Measurements from ENCODE around the gene AIFM3. TPM values are rescaled to one million over a fixed set of nuclear protein-coding genes. Genes with fewer than 3 reads are reported as not detected.

Gene AIFM3
- total RNA-seq, 1 donor from 2014 or later = 0.79 TPM

- peak overlapping the region; percentile 90 for H3K4me3 Mint-ChIP-seq
- no peak for DNase-seq (ENCODE audit: low read depth, low spot score)
- peaks cover 41% of the 10 kb centered on the region for H3K4me1 Mint-ChIP-seq
- no peaks in the 10 kb centered on the region for H3K9me3 Mint-ChIP-seq
- no peak overlapping the region for H3K27ac Mint-ChIP-seq (ENCODE audit: unreplicated experiment)
- H3K36me3 Mint-ChIP-seq (ENCODE audit: low read depth) = no peaks in the 10 kb centered on the region
- no peak for TF ChIP-seq CTCF (conservative IDR thresholded peaks at IDR 0.05)
- H3K27me3 Mint-ChIP-seq (ENCODE audit: low read depth) = no peaks in the 10 kb centered on the region
Observed at GRCh38 chr22:21012446-21013407, 45.7 kb downstream of the AIFM3 start.

GRCh38 chr22:21013657-21014201 is 46.7 kb downstream of the AIFM3 start:
- Mint-ChIP-seq H3K4me3 (peak overlapping the region; percentile 90), H3K36me3 (ENCODE audit: low read depth) (no peaks in the 10 kb centered on the region), H3K9me3 (no peaks in the 10 kb centered on the region), H3K27me3 (ENCODE audit: low read depth) (no peaks in the 10 kb centered on the region), H3K4me1 (peaks cover 41% of the 10 kb centered on the region), H3K27ac (ENCODE audit: unreplicated experiment) (peak overlapping the region; percentile 74)
- no peak for DNase-seq (ENCODE audit: low read depth, low spot score)
- no peak for TF ChIP-seq CTCF (conservative IDR thresholded peaks at IDR 0.05)

GRCh38 chr22:21014202-21014725 is 47.2 kb downstream of the AIFM3 start:
- Mint-ChIP-seq H3K4me1 (peaks cover 45% of the 10 kb centered on the region), H3K4me3 (peak overlapping the region; percentile 90), H3K27me3 (ENCODE audit: low read depth) (no peaks in the 10 kb centered on the region), H3K27ac (ENCODE audit: unreplicated experiment) (peak overlapping the region; percentile 93), H3K9me3 (no peaks in the 10 kb centered on the region), H3K36me3 (ENCODE audit: low read depth) (no peaks in the 10 kb centered on the region)
- TF ChIP-seq CTCF (conservative IDR thresholded peaks at IDR 0.05) = no peak
- DNase-seq (ENCODE audit: low read depth, low spot score) = peak; percentile 94

- Mint-ChIP-seq H3K27ac (ENCODE audit: unreplicated experiment) (peak within 1 kb of the TSS; percentile 93), H3K4me3 (peak within 1 kb of the TSS; percentile 90), H3K9me3 (no peaks in the 10 kb centered on the region), H3K36me3 (ENCODE audit: low read depth) (no peaks in the 10 kb centered on the region), H3K27me3 (ENCODE audit: low read depth) (no peaks in the 10 kb centered on the region), H3K4me1 (peaks cover 46% of the 10 kb centered on the region)
- DNase-seq (ENCODE audit: low read depth, low spot score) = peak; percentile 67
- no peak for TF ChIP-seq CTCF (conservative IDR thresholded peaks at IDR 0.05)
Observed at GRCh38 chr22:21014726-21015465, 47.8 kb downstream of the AIFM3 start, which contains the start of gene P2RX6. P2RX6 (plus strand) TSS chr22:21015165; CDS start chr22:21015175, 10 bp downstream.

GRCh38 chr22:21015466-21016006 is 48.5 kb downstream of the AIFM3 start:
- no peak for DNase-seq (ENCODE audit: low read depth, low spot score)
- no peak for TF ChIP-seq CTCF (conservative IDR thresholded peaks at IDR 0.05)
- Mint-ChIP-seq H3K36me3 (ENCODE audit: low read depth) (no peaks in the 10 kb centered on the region), H3K9me3 (no peaks in the 10 kb centered on the region), H3K27me3 (ENCODE audit: low read depth) (no peaks in the 10 kb centered on the region), H3K4me1 (peaks cover 50% of the 10 kb centered on the region), H3K27ac (ENCODE audit: unreplicated experiment) (peak overlapping the region; percentile 93), H3K4me3 (peak overlapping the region; percentile 90)

Data from neural crest cell (in vitro differentiated cells).